Ishikawa (cell line): ENCODE data around the gene SLC2A6.

Experiments used
- CEBPB ChIP-seq: IDR thresholded peaks from 2 replicates; pipeline ENCODE4 v1.6.1; 2012
- EP300 ChIP-seq: IDR thresholded peaks from 2 replicates; pipeline ENCODE4 v1.6.1; 2012; ENCODE audit warnings: borderline replicate concordance
- RAD21 ChIP-seq: IDR thresholded peaks from 2 replicates; pipeline ENCODE4 v1.6.1; 2012; ENCODE audit warnings: low read depth
- TCF12 ChIP-seq: IDR thresholded peaks from 2 replicates; pipeline ENCODE4 v1.6.1; 2012; ENCODE audit warnings: low read depth
- TEAD4 ChIP-seq: IDR thresholded peaks from 2 replicates; pipeline ENCODE4 v1.6.1; 2012
- YY1 ChIP-seq: IDR thresholded peaks from 2 replicates; pipeline ENCODE4 v1.6.1; 2012; ENCODE audit warnings: low read depth
- TF ChIP-seq, protein P1 (sequence below): IDR thresholded peaks from 2 replicates; pipeline ENCODE4 v1.6.1; 2012
- TF ChIP-seq, protein P2 (sequence below): IDR thresholded peaks from 2 replicates; pipeline ENCODE4 v1.6.1; 2012; ENCODE audit warnings: low read depth, mild to moderate bottlenecking

DNA sequence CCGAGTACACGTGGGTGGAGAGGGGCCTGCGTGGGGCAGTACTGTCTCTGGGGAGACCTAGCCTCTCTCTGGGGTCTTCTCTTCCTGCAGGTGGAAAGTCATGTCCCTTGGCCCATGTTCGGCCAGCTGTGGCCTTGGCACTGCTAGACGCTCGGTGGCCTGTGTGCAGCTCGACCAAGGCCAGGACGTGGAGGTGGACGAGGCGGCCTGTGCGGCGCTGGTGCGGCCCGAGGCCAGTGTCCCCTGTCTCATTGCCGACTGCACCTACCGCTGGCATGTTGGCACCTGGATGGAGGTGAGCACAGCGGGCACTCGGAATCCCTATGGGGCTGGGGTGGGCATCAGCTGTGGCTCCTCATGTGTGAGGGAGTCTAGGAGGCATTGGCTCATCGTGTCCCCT lies 24.6 kb downstream of the SLC2A6 start:
- TF ChIP-seq, protein P1, sequence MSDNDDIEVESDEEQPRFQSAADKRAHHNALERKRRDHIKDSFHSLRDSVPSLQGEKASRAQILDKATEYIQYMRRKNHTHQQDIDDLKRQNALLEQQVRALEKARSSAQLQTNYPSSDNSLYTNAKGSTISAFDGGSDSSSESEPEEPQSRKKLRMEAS, result no peak
- TF ChIP-seq YY1 (no peak), EP300 (no peak), CEBPB (no peak), TEAD4 (no peak), TCF12 (no peak), RAD21 (no peak)
- TF ChIP-seq, protein P2, sequence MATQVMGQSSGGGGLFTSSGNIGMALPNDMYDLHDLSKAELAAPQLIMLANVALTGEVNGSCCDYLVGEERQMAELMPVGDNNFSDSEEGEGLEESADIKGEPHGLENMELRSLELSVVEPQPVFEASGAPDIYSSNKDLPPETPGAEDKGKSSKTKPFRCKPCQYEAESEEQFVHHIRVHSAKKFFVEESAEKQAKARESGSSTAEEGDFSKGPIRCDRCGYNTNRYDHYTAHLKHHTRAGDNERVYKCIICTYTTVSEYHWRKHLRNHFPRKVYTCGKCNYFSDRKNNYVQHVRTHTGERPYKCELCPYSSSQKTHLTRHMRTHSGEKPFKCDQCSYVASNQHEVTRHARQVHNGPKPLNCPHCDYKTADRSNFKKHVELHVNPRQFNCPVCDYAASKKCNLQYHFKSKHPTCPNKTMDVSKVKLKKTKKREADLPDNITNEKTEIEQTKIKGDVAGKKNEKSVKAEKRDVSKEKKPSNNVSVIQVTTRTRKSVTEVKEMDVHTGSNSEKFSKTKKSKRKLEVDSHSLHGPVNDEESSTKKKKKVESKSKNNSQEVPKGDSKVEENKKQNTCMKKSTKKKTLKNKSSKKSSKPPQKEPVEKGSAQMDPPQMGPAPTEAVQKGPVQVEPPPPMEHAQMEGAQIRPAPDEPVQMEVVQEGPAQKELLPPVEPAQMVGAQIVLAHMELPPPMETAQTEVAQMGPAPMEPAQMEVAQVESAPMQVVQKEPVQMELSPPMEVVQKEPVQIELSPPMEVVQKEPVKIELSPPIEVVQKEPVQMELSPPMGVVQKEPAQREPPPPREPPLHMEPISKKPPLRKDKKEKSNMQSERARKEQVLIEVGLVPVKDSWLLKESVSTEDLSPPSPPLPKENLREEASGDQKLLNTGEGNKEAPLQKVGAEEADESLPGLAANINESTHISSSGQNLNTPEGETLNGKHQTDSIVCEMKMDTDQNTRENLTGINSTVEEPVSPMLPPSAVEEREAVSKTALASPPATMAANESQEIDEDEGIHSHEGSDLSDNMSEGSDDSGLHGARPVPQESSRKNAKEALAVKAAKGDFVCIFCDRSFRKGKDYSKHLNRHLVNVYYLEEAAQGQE, result no peak
